ENCODE measurements around the gene SLC5A8. TPM values are rescaled to one million over a fixed set of nuclear protein-coding genes. Genes with fewer than 3 reads are reported as not detected.

Gene SLC5A8
- total and polyA plus RNA-seq, 2 of the 4 experiments (the other 2 are of a cell fraction): not detected

- Histone ChIP-seq H2BK15ac (ENCODE audit: low read depth, low read length) (no peak overlapping the region), H2AFZ (replicated peaks; ENCODE audit: low read length, poor library complexity) (no peak overlapping the region), H4K5ac (ENCODE audit: low read depth, low read length) (no peak overlapping the region), H2AK9ac (replicated peaks; ENCODE audit: low read depth, low read length, poor library complexity) (no peak overlapping the region), H2BK120ac (ENCODE audit: low read depth, low read length) (no peak overlapping the region), H2BK20ac (ENCODE audit: low read depth, low read length) (no peak overlapping the region), H4K20me1 (ENCODE audit: insufficient read depth, low read length) (no peaks in the 10 kb centered on the region), H3K79me1 (ENCODE audit: low read depth in 1 of 2, low read length in 2 of 2) (no peaks in the 10 kb centered on the region), H3K36me3 (ENCODE audit: control insufficient read depth, insufficient read depth, low read length) (no peaks in the 10 kb centered on the region), H3K4me1 (ENCODE audit: control insufficient read depth, insufficient read depth, low read length) (no peaks in the 10 kb centered on the region), H4K8ac (ENCODE audit: low read depth in 2 of 2, low read length in 2 of 2) (no peak overlapping the region), H3K9me3 (ENCODE audit: control insufficient read depth, insufficient read depth, low read length) (no peaks in the 10 kb centered on the region), H3K9me1 (ENCODE audit: insufficient read depth, low read length) (no peaks in the 10 kb centered on the region), H3K56ac (ENCODE audit: extremely low read depth, insufficient read depth, low read length) (no peak overlapping the region), H2BK5ac (ENCODE audit: low read depth, low read length, poor library complexity, severe bottlenecking) (no peak overlapping the region), H3K4me3 (ENCODE audit: insufficient read depth, low read depth, low read length) (no peak overlapping the region), H3K9ac (ENCODE audit: low read depth, low read length) (no peak overlapping the region), H3K4ac (ENCODE audit: low read depth, low read length) (no peak overlapping the region), H3K27me3 (ENCODE audit: control insufficient read depth, insufficient read depth, low read length) (no peaks in the 10 kb centered on the region), H4K91ac (ENCODE audit: insufficient read depth, low read depth, low read length) (no peak overlapping the region), H2AK5ac (ENCODE audit: low read depth, low read length) (no peak overlapping the region), H3K14ac (replicated peaks; ENCODE audit: low read depth, low read length) (no peak overlapping the region), H3K27ac (ENCODE audit: insufficient read depth, low read length) (no peak overlapping the region), H3K4me2 (ENCODE audit: low read depth, low read length) (no peak overlapping the region), H3K18ac (ENCODE audit: low read depth, low read length) (no peak overlapping the region), H3K23ac (ENCODE audit: low read depth, low read length) (no peak overlapping the region)
- ATAC-seq (ENCODE audit: low read depth): no peak
- ChIA-PET CTCF (no interaction called here), POLR2A (ENCODE audit: unreplicated experiment) (no interaction called here)
- DNase-seq: no peak
- in situ Hi-C loops (cut with MboI; ENCODE audit: low sequenced_read_pairs) (no loop called here), intact Hi-C loops (cut with micrococcal nuclease) (no loop called here), dilution Hi-C loops (cut with HindIII; ENCODE audit: low sequenced_read_pairs, unreplicated experiment) (no loop called here)
- TF ChIP-seq BHLHE40 (IDR thresholded peaks at IDR 0.05; ENCODE audit: low read depth, low read length): no peak
- no peak for TF ChIP-seq RAD21 (IDR thresholded peaks at IDR 0.05; ENCODE audit: low read length)
- TF ChIP-seq MAFK (IDR thresholded peaks at IDR 0.05; ENCODE audit: low read depth, low read length): no peak
- no peak for TF ChIP-seq POLR2A (IDR thresholded peaks at IDR 0.05; ENCODE audit: low read depth, low read length)
- TF ChIP-seq USF2 (IDR thresholded peaks at IDR 0.05; ENCODE audit: low read depth, low read length): no peak
- TF ChIP-seq FOS (IDR thresholded peaks at IDR 0.05; ENCODE audit: low read depth, low read length): no peak
- TF ChIP-seq RFX5 (IDR thresholded peaks at IDR 0.05; ENCODE audit: low read depth, low read length): no peak
- no peak for TF ChIP-seq RCOR1 (IDR thresholded peaks at IDR 0.05; ENCODE audit: insufficient replicate concordance, low read length)
- TF ChIP-seq NFE2L2 (IDR thresholded peaks at IDR 0.05; ENCODE audit: low read depth, low read length): no peak
- TF ChIP-seq MAZ (IDR thresholded peaks at IDR 0.05; ENCODE audit: borderline replicate concordance, low read depth, low read length): no peak
- TF ChIP-seq CEBPB (IDR thresholded peaks at IDR 0.05; ENCODE audit: low read depth, low read length): no peak
- no peak for TF ChIP-seq SMC3 (IDR thresholded peaks at IDR 0.05; ENCODE audit: low read depth, low read length)
- TF ChIP-seq MXI1 (IDR thresholded peaks at IDR 0.05; ENCODE audit: borderline replicate concordance, low read depth, low read length): no peak
- TF ChIP-seq ELK1 (IDR thresholded peaks at IDR 0.05; ENCODE audit: borderline replicate concordance, low read depth, low read length): no peak
- TF ChIP-seq CHD1 (IDR thresholded peaks at IDR 0.05; ENCODE audit: low read depth, low read length): no peak
- no peak for TF ChIP-seq CTCF (conservative IDR thresholded peaks at IDR 0.05; ENCODE audit: low read depth, low read length)
- BruUV-seq (replicated peaks): no TSS peak
- 80 to 100% methylated on average over 1 of the region's 2 CpGs for WGBS, 2 experiments (ENCODE audit: extremely low coverage in 2 of 2, insufficient read length in 1 of 2)
Measured at GRCh38 chr12:101216810-101217209, 6.8 kb upstream of the SLC5A8 start.

Measured in IMR-90 (cell line).